WERI-Rb-1 (cell line): ENCODE data around the gene DDR2.

ENCODE experiments used
- DNase-seq: peaks from one replicate; pipeline ENCODE4 v3.0.0-alpha.2; 2020
- H3K27ac ChIP-seq: fragments of 250-450 bp; sonication (Bioruptor Pico); 2 replicates; pipeline ENCODE4 v1.5.1; 2020; ENCODE audit warnings: mild to moderate bottlenecking, moderate library complexity
- H3K27me3 ChIP-seq: fragments of 250-450 bp; sonication (Bioruptor Pico); 2 replicates; pipeline ENCODE4 v1.5.1; 2021; ENCODE audit warnings: mild to moderate bottlenecking, low read depth, moderate library complexity; ENCODE audit not compliant: insufficient read depth, severe bottlenecking
- H3K36me3 ChIP-seq: fragments of 250-450 bp; sonication (Bioruptor Pico); 2 replicates; pipeline ENCODE4 v1.5.1; 2020; ENCODE audit warnings: mild to moderate bottlenecking, moderate library complexity
- H3K4me3 ChIP-seq: 2 replicates; pipeline ENCODE4 v1.5.1; 2011; ENCODE audit warnings: low read depth, mild to moderate bottlenecking, control low read depth, low read length
- H3K9me3 ChIP-seq: fragments of 250-450 bp; sonication (Bioruptor Pico); 2 replicates; pipeline ENCODE4 v1.5.1; 2021; ENCODE audit warnings: mild to moderate bottlenecking, moderate library complexity; ENCODE audit not compliant: severe bottlenecking
- TF ChIP-seq, protein P1 (sequence below): IDR thresholded peaks from 2 replicates; pipeline ENCODE4 v1.5.1; 2011; ENCODE audit warnings: low read depth, mild to moderate bottlenecking, control low read depth, inconsistent platforms, low read length

The DDR2 gene

DNA sequence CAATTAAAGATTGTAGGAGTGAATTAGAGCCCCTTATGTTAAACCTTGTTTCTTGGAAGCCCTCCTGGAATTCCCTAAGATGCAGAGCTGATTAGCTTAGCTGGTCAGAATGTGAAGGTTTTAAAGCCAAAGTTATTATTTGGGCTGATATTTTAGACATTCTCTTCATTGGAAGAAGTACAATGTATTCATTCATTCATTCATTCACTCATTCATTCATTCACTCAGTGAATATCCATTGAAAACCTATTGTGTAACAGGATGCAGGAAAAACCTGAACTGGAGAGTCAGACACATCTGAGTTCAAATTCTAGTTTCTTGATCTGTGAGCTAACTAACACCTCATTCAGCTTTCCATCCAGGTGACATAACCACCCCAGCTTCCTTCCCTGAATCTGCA is 29.7 kb downstream of the DDR2 start:
- H3K27ac ChIP-seq, result no peak overlapping the region
- no peak for DNase-seq

DNA sequence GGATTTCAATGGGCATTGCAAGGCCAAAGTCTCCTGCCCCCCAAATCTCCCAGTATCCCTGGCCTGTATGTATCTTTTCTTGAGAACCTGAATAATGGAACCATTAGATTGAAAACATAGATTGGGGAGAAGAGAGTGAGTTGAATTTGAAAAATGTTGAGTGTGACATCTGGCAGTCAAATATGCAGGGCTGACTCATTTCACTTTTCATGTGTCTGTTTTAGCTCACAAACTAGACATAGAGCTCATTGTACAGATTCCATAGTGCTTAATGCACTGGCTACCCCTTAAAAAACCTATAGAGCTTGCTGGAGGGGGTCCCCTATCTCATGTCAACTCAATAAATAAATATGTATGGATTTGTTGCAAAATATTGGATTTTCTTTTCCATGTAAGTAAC is 30.8 kb downstream of the DDR2 start:
- H3K27me3 ChIP-seq, result no peaks in the 10 kb centered on the region
- no peaks in the 10 kb centered on the region for H3K36me3 ChIP-seq
- DNase-seq, result no peak
- H3K4me3 ChIP-seq, result no peak overlapping the region
- TF ChIP-seq, protein P1, sequence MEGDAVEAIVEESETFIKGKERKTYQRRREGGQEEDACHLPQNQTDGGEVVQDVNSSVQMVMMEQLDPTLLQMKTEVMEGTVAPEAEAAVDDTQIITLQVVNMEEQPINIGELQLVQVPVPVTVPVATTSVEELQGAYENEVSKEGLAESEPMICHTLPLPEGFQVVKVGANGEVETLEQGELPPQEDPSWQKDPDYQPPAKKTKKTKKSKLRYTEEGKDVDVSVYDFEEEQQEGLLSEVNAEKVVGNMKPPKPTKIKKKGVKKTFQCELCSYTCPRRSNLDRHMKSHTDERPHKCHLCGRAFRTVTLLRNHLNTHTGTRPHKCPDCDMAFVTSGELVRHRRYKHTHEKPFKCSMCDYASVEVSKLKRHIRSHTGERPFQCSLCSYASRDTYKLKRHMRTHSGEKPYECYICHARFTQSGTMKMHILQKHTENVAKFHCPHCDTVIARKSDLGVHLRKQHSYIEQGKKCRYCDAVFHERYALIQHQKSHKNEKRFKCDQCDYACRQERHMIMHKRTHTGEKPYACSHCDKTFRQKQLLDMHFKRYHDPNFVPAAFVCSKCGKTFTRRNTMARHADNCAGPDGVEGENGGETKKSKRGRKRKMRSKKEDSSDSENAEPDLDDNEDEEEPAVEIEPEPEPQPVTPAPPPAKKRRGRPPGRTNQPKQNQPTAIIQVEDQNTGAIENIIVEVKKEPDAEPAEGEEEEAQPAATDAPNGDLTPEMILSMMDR, result no peak
- H3K27ac ChIP-seq, result no peak overlapping the region
- H3K9me3 ChIP-seq, result no peaks in the 10 kb centered on the region

More for the DNA sequence above, 29.7 kb downstream of the DDR2 start:
- no peaks in the 10 kb centered on the region for H3K27me3 ChIP-seq
- H3K4me3 ChIP-seq, result no peak overlapping the region
- H3K36me3 ChIP-seq, result no peaks in the 10 kb centered on the region
- no peaks in the 10 kb centered on the region for H3K9me3 ChIP-seq
- TF ChIP-seq, protein P1, result no peak

DNA sequence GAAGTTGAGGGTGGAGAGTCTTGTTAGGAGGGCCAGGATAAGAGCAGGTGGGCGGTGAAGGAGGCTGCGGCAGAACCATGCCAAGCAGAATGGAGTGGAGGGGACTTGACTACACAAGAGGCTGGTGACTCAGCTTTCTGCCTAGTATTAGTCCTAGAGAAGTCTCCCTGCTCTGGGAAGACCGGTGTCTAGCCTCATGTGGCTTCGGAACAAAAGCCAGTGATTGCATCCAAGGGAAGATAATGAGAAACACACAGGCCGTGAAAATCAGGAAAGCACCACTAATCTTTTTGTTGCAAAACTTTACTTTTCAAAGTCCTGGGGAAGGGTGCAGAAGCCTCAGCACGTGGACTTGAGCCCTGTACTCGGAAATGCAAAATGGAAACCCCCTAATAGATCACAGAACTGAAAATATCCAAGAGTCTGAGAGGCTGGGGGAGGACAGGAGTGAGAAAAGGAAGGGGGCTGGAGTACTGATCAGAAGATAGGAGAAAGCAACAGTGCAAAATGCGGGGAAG is 31.4 kb downstream of the DDR2 start:
- Histone ChIP-seq H3K27me3 (no peaks in the 10 kb centered on the region), H3K9me3 (no peaks in the 10 kb centered on the region), H3K4me3 (no peak overlapping the region), H3K27ac (no peak overlapping the region), H3K36me3 (no peaks in the 10 kb centered on the region)
- TF ChIP-seq, protein P1, result no peak
- no peak for DNase-seq

DNA sequence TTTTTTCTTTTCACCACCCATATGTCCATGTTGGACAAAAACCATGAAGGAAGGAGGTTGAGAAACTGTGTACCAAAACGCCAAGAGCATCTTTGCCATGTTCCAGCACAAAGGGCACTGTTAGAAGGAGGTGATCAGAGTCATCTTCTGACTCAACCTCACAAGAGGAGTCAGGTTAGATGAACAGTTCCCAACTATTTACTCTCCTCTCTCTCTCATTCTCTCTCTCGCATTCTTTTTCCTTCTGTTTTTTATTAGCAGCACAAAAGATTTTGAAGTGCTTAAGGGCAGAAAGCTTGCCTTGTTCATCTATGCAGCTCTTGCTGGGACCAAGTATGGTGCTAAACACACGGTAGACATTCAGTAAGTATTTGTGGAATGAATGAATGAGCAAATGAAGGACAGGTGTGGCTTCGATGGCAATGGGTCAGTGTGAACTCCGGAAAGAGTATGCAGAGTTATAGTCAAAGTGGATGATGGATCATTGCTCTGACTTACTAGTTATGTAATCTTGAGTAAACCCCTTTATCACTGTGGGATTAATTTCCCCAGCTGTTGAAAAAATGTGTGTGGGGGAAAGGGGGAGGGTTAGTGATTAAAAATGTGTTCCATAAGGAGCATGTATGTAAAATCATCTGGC is 33.9 kb downstream of the DDR2 start:
- no peak overlapping the region for H3K4me3 ChIP-seq
- TF ChIP-seq, protein P1, result no peak
- DNase-seq, result no peak

DNA sequence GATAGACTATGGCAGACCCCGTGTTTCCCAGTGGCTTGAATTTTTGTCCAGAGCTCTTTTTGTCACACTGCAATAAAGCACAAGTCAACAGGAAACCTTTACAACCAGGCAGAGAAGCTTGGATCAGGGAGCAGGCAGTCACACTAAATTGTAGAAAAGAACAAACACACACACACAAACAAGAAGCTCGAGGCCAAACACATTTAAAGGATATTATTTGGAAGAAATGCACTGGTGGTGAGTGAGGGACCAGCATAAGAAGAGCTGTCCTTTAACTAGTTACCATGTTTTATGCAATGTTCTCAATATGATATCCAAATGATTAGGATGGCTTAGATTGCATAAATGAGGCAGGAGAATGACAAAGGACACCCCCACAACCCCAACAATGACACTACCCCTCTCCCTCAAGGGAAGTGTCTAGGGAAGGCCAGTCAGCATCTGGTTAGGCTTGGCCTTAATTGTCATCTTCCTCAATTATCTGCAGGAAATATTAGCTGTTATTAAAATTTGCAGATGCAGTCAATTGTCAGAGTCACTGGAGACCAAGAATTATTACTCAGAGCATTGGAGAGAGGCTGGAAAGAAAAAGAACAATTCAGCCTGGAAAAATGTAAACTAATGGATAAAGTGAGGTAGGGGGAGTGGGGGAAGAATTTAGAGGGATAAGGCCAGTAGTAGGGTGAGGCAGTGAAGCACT is 35.3 kb downstream of the DDR2 start:
- TF ChIP-seq, protein P1, result no peak
- no peaks in the 10 kb centered on the region for H3K9me3 ChIP-seq
- H3K27ac ChIP-seq, result no peak overlapping the region

More for the DNA sequence above, 33.9 kb downstream of the DDR2 start:
- H3K9me3 ChIP-seq, result no peaks in the 10 kb centered on the region
- H3K36me3 ChIP-seq, result no peaks in the 10 kb centered on the region
- no peak overlapping the region for H3K27ac ChIP-seq
- H3K27me3 ChIP-seq, result no peaks in the 10 kb centered on the region

More for the DNA sequence above, 35.3 kb downstream of the DDR2 start:
- Histone ChIP-seq H3K27me3 (no peaks in the 10 kb centered on the region), H3K4me3 (no peak overlapping the region), H3K36me3 (no peaks in the 10 kb centered on the region)
- DNase-seq, result no peak
